Left lung (tissue), 10 donors: ENCODE results near the gene NR2F2. TPM values are rescaled to one million over a fixed set of nuclear protein-coding genes. Genes with fewer than 3 reads are reported as not detected.

Source experiments
- ATAC-seq: fragments of 200-7000 bp; cut with Tn5 transposase; one replicate; pipeline ENCODE4 v1.9.1; 2020; ENCODE audit warnings: moderate library complexity
- DNase-seq, 4 donors: peaks; one replicate each; pipeline ENCODE4 v3.0.0-alpha.2; 2013 to 2020
- H3K27ac ChIP-seq, 2 donors: fragments of 200-600 bp; sonication (generic) in 1 of 2; one replicate each; pipeline versions ENCODE4 v1.5.0 to v1.8.0; 2020 to 2021
- H3K27me3 ChIP-seq, 2 donors: fragments of 200-600 bp; sonication (generic) in 1 of 2; one replicate each; pipeline versions ENCODE4 v1.5.0 to v1.8.0; 2020 to 2021
- H3K36me3 ChIP-seq, 2 donors: fragments of 200-600 bp; sonication (generic) in 1 of 2; one replicate each; pipeline versions ENCODE4 v1.5.0 to v1.8.0; 2020 to 2021
- H3K4me1 ChIP-seq, 2 donors: fragments of 200-600 bp; one replicate each; pipeline ENCODE4 v1.8.0; 2021
- H3K4me3 ChIP-seq, 2 donors: fragments of 200-600 bp; sonication (generic) in 1 of 2; one replicate each; pipeline versions ENCODE4 v1.5.0 to v1.8.0; 2020 to 2021; ENCODE audit warnings: mild to moderate bottlenecking in 1 of 2
- H3K9me3 ChIP-seq, 2 donors: fragments of 200-600 bp; sonication (generic) in 1 of 2; one replicate each; pipeline versions ENCODE4 v1.5.0 to v1.8.0; 2020 to 2021
- CTCF ChIP-seq, 2 donors: fragments of 200-600 bp; sonication (generic) in 1 of 2; IDR thresholded peaks; one replicate each; pipeline versions ENCODE4 v1.5.0 to v1.8.0; 2021; ENCODE audit warnings: antibody characterized with exemption in 2 of 2
- intact Hi-C, 2 donors: fragments of 100-400 bp; cut with DNase I; formaldehyde crosslinking; loops; one replicate each; pipeline versions ENCODE4 v1.11.2 to v1.14.2; 2022
- polyA plus RNA-seq, 6 donors: library from polyadenylated mRNA; unstranded; fragments of 120-200 nt; gene quantifications; one replicate each; pipeline ENCODE4 v1.2.1, GENCODE V29; 2013; ENCODE audit not compliant: insufficient read length in 6 of 6
- total RNA-seq, 2 donors: library from RNA; stranded (reverse); fragmentation: NEBNext Ultra II Directional; extraction: Animal tissue kit (Norgen Biotek cat#: 25700); gene quantifications; one replicate each; pipeline ENCODE4 v1.2.1, GENCODE V29; 2021
- donor health status: DM: no; HTN: yes; CAD: no.
- donor health status: DM: no; HTN: no; CAD: no.

NR2F2 gene
- total and polyA plus RNA-seq, 8 donors: 53.4 to 168 (median 149) TPM

- no peak overlapping the region for H3K27ac ChIP-seq
- DNase-seq: no peak
- intact Hi-C loops: no loop called here
- ATAC-seq: no peak
- no peak overlapping the region for H3K4me3 ChIP-seq
- peaks cover 0 to 24% of the 10 kb centered on the region in 2 donors for H3K27me3 ChIP-seq
- TF ChIP-seq CTCF (IDR thresholded peaks at IDR 0.05): no peak
- H3K9me3 ChIP-seq: no peaks in the 10 kb centered on the region
- no peaks in the 10 kb centered on the region for H3K4me1 ChIP-seq
- H3K36me3 ChIP-seq: no peaks in the 10 kb centered on the region
Measured at GRCh38 chr15:96314518-96314917, 16.0 kb upstream of the NR2F2 start.

GRCh38 chr15:96314963-96315362 is 15.5 kb upstream of the NR2F2 start:
- H3K4me3 ChIP-seq: no peak overlapping the region
- intact Hi-C loops: no loop called here

GRCh38 chr15:96316953-96317629 is 13.4 kb upstream of the NR2F2 start:
- intact Hi-C loops: no loop called here
- Histone ChIP-seq H3K4me1 (no peaks in the 10 kb centered on the region), H3K27ac (peak overlapping the region; percentile 10 to 40)

More at GRCh38 chr15:96314963-96315362, 15.5 kb upstream of the NR2F2 start:
- Histone ChIP-seq H3K36me3 (no peaks in the 10 kb centered on the region), H3K4me1 (no peaks in the 10 kb centered on the region), H3K9me3 (no peaks in the 10 kb centered on the region), H3K27ac (no peak overlapping the region), H3K27me3 (peaks cover 0 to 28% of the 10 kb centered on the region in 2 donors)
- DNase-seq (no peak), ATAC-seq (no peak)
- TF ChIP-seq CTCF (IDR thresholded peaks at IDR 0.05): no peak

GRCh38 chr15:96320107-96320506 is 10.4 kb upstream of the NR2F2 start:
- Histone ChIP-seq H3K4me1 (no peaks in the 10 kb centered on the region), H3K9me3 (no peaks in the 10 kb centered on the region), H3K36me3 (no peaks in the 10 kb centered on the region), H3K27ac (peak overlapping the region in 1 of 2 donors; percentile 11), H3K27me3 (peaks cover 15 to 80% of the 10 kb centered on the region in 2 donors), H3K4me3 (peak overlapping the region in 1 of 2 donors; percentile 8)
- DNase-seq: no peak
- intact Hi-C loops: loop anchor here in 1 of 2 donors (10.0 kb wide), 1 partner anchor 1035 kb away; no protein-coding TSS in a partner anchor
- no peak for ATAC-seq
- TF ChIP-seq CTCF (IDR thresholded peaks at IDR 0.05): no peak

More at GRCh38 chr15:96316953-96317629, 13.4 kb upstream of the NR2F2 start:
- TF ChIP-seq CTCF (IDR thresholded peaks at IDR 0.05): no peak
- Histone ChIP-seq H3K4me3 (no peak overlapping the region), H3K9me3 (no peaks in the 10 kb centered on the region), H3K36me3 (no peaks in the 10 kb centered on the region), H3K27me3 (peaks cover 3 to 49% of the 10 kb centered on the region in 2 donors)
- ATAC-seq: peak; percentile 31
- no peak for DNase-seq

GRCh38 chr15:96320703-96321638 is 9.5 kb upstream of the NR2F2 start:
- peak; percentile 3 for ATAC-seq
- peak overlapping the region; percentile 71 to 94 for H3K27ac ChIP-seq

More at GRCh38 chr15:96320703-96321638, 9.5 kb upstream of the NR2F2 start:
- no peaks in the 10 kb centered on the region for H3K9me3 ChIP-seq
- no peaks in the 10 kb centered on the region for H3K4me1 ChIP-seq
- intact Hi-C loops: loop anchor here in 1 of 2 donors (10.0 kb wide), 1 partner anchor 1036 kb away; no protein-coding TSS in a partner anchor
- no peak for TF ChIP-seq CTCF (IDR thresholded peaks at IDR 0.05)
- no peaks in the 10 kb centered on the region for H3K36me3 ChIP-seq
- H3K4me3 ChIP-seq: peak overlapping the region; percentile 31 to 35
- peak in 1 of 4 donors; percentile 56 for DNase-seq
- H3K27me3 ChIP-seq: peaks cover 15 to 88% of the 10 kb centered on the region in 2 donors
